ENCODE measurements around the gene CUX1.

Gene CUX1

GRCh38 chr7:101956130-101956529 lies 138.7 kb downstream of the CUX1 start:
- Histone ChIP-seq H3K4me1 (ENCODE audit: insufficient read depth, poor library complexity, severe bottlenecking) (peaks cover 28% of the 10 kb centered on the region), H3K4me3 (ENCODE audit: severe bottlenecking) (no peak overlapping the region), H3K27ac (ENCODE audit: poor library complexity, severe bottlenecking) (no peak overlapping the region), H3K36me3 (ENCODE audit: low read depth) (no peaks in the 10 kb centered on the region), H3K27me3 (ENCODE audit: insufficient read depth, poor library complexity, severe bottlenecking) (no peaks in the 10 kb centered on the region), H3K9me3 (ENCODE audit: severe bottlenecking) (no peaks in the 10 kb centered on the region)
- DNase-seq (ENCODE audit: low spot score) (no peak), ATAC-seq (ENCODE audit: low read depth) (no peak)
- no peak for TF ChIP-seq CTCF (IDR thresholded peaks at IDR 0.05; ENCODE audit: poor library complexity, severe bottlenecking)

- no peak for TF ChIP-seq CTCF (IDR thresholded peaks at IDR 0.05; ENCODE audit: poor library complexity, severe bottlenecking)
- no peaks in the 10 kb centered on the region for H3K27me3 ChIP-seq (ENCODE audit: insufficient read depth, poor library complexity, severe bottlenecking)
- H3K4me1 ChIP-seq (ENCODE audit: insufficient read depth, poor library complexity, severe bottlenecking), result peaks cover 22% of the 10 kb centered on the region
- no peak overlapping the region for H3K4me3 ChIP-seq (ENCODE audit: severe bottlenecking)
- no peaks in the 10 kb centered on the region for H3K9me3 ChIP-seq (ENCODE audit: severe bottlenecking)
- H3K27ac ChIP-seq (ENCODE audit: poor library complexity, severe bottlenecking), result no peak overlapping the region
- H3K36me3 ChIP-seq (ENCODE audit: low read depth), result no peaks in the 10 kb centered on the region
- DNase-seq (ENCODE audit: low spot score) (no peak), ATAC-seq (ENCODE audit: low read depth) (no peak)
Measured at GRCh38 chr7:101957744-101958525, 140.5 kb downstream of the CUX1 start.

GRCh38 chr7:101959342-101959741 lies 141.9 kb downstream of the CUX1 start:
- ATAC-seq (ENCODE audit: low read depth) (no peak), DNase-seq (ENCODE audit: low spot score) (no peak)
- H3K27me3 ChIP-seq (ENCODE audit: insufficient read depth, poor library complexity, severe bottlenecking), result no peaks in the 10 kb centered on the region
- H3K9me3 ChIP-seq (ENCODE audit: severe bottlenecking), result no peaks in the 10 kb centered on the region
- H3K4me3 ChIP-seq (ENCODE audit: severe bottlenecking), result no peak overlapping the region
- H3K4me1 ChIP-seq (ENCODE audit: insufficient read depth, poor library complexity, severe bottlenecking), result peaks cover 13% of the 10 kb centered on the region
- H3K27ac ChIP-seq (ENCODE audit: poor library complexity, severe bottlenecking), result no peak overlapping the region
- no peaks in the 10 kb centered on the region for H3K36me3 ChIP-seq (ENCODE audit: low read depth)
- TF ChIP-seq CTCF (IDR thresholded peaks at IDR 0.05; ENCODE audit: poor library complexity, severe bottlenecking), result no peak

- Histone ChIP-seq H3K27me3 (ENCODE audit: insufficient read depth, poor library complexity, severe bottlenecking) (no peaks in the 10 kb centered on the region), H3K4me3 (ENCODE audit: severe bottlenecking) (no peak overlapping the region), H3K9me3 (ENCODE audit: severe bottlenecking) (no peaks in the 10 kb centered on the region), H3K27ac (ENCODE audit: poor library complexity, severe bottlenecking) (no peak overlapping the region), H3K36me3 (ENCODE audit: low read depth) (no peaks in the 10 kb centered on the region), H3K4me1 (ENCODE audit: insufficient read depth, poor library complexity, severe bottlenecking) (peaks cover 13% of the 10 kb centered on the region)
- no peak for TF ChIP-seq CTCF (IDR thresholded peaks at IDR 0.05; ENCODE audit: poor library complexity, severe bottlenecking)
- DNase-seq (ENCODE audit: low spot score) (no peak), ATAC-seq (ENCODE audit: low read depth) (no peak)
Measured at GRCh38 chr7:101959829-101960228, 142.4 kb downstream of the CUX1 start.

GRCh38 chr7:101960323-101960722 lies 142.9 kb downstream of the CUX1 start:
- H3K27ac ChIP-seq (ENCODE audit: poor library complexity, severe bottlenecking), result no peak overlapping the region
- no peaks in the 10 kb centered on the region for H3K36me3 ChIP-seq (ENCODE audit: low read depth)
- DNase-seq (ENCODE audit: low spot score), result no peak
- H3K27me3 ChIP-seq (ENCODE audit: insufficient read depth, poor library complexity, severe bottlenecking), result no peaks in the 10 kb centered on the region
- no peak for ATAC-seq (ENCODE audit: low read depth)
- no peak for TF ChIP-seq CTCF (IDR thresholded peaks at IDR 0.05; ENCODE audit: poor library complexity, severe bottlenecking)
- H3K4me3 ChIP-seq (ENCODE audit: severe bottlenecking), result no peak overlapping the region
- peaks cover 13% of the 10 kb centered on the region for H3K4me1 ChIP-seq (ENCODE audit: insufficient read depth, poor library complexity, severe bottlenecking)
- H3K9me3 ChIP-seq (ENCODE audit: severe bottlenecking), result no peaks in the 10 kb centered on the region

Measured in RWPE2 (cell line).